ENCODE results near the gene SLC2A11. TPM values are rescaled to one million over a fixed set of nuclear protein-coding genes. Genes with fewer than 3 reads are reported as not detected.

SLC2A11 gene
- total RNA-seq, 4 donors from 2014 or later, result 3.2 to 12.5 (median 8.7) TPM

- 96% methylated on average over 3 of the region's 4 CpGs for WGBS
- DNase-seq (ENCODE audit: low spot score in 2 of 2), result no peak
- no peaks in the 10 kb centered on the region for H3K4me1 ChIP-seq
- H3K27me3 ChIP-seq, result no peaks in the 10 kb centered on the region
- peaks cover 19% of the 10 kb centered on the region for H3K36me3 ChIP-seq
- H3K9me3 ChIP-seq, result no peaks in the 10 kb centered on the region
- H3K27ac ChIP-seq, result no peak overlapping the region
- no peak for TF ChIP-seq EP300 (IDR thresholded peaks at IDR 0.05)
- TF ChIP-seq POLR2AphosphoS5 (IDR thresholded peaks at IDR 0.05), result no peak
- TF ChIP-seq POLR2A (IDR thresholded peaks at IDR 0.05), result no peak
- TF ChIP-seq, protein P1, sequence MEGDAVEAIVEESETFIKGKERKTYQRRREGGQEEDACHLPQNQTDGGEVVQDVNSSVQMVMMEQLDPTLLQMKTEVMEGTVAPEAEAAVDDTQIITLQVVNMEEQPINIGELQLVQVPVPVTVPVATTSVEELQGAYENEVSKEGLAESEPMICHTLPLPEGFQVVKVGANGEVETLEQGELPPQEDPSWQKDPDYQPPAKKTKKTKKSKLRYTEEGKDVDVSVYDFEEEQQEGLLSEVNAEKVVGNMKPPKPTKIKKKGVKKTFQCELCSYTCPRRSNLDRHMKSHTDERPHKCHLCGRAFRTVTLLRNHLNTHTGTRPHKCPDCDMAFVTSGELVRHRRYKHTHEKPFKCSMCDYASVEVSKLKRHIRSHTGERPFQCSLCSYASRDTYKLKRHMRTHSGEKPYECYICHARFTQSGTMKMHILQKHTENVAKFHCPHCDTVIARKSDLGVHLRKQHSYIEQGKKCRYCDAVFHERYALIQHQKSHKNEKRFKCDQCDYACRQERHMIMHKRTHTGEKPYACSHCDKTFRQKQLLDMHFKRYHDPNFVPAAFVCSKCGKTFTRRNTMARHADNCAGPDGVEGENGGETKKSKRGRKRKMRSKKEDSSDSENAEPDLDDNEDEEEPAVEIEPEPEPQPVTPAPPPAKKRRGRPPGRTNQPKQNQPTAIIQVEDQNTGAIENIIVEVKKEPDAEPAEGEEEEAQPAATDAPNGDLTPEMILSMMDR (IDR thresholded peaks at IDR 0.05), result no peak
- no peak overlapping the region for H3K4me3 ChIP-seq
Measured at GRCh38 chr22:23868580-23868979, 10.9 kb downstream of the SLC2A11 start.

DNA sequence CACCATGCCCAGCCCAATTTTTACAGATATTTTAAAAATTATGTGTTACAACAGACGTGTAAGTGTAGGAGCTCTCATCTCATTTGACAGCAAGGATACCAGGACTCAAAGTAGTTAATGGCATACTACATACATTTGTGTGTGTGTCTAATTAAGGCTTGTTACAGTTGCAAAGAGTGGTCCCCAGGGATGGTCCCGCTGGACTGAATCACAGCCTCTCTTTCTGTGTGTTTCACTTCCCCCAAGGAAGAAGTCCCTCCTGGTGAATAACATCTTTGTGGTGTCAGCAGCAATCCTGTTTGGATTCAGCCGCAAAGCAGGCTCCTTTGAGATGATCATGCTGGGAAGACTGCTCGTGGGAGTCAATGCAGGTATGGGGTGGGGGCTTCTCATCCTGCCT lies 17.2 kb downstream of the SLC2A11 start:
- H3K36me3 ChIP-seq, result peaks cover 6% of the 10 kb centered on the region
- no peaks in the 10 kb centered on the region for H3K4me1 ChIP-seq
- no peak overlapping the region for H3K4me3 ChIP-seq
- DNase-seq (ENCODE audit: low spot score in 2 of 2), result no peak
- no peaks in the 10 kb centered on the region for H3K9me3 ChIP-seq
- H3K27ac ChIP-seq, result no peak overlapping the region
- 87% methylated on average over 4 of the region's 4 CpGs for WGBS
- no peaks in the 10 kb centered on the region for H3K27me3 ChIP-seq
- no peak for TF ChIP-seq POLR2AphosphoS5 (IDR thresholded peaks at IDR 0.05)
- no peak for TF ChIP-seq POLR2A (IDR thresholded peaks at IDR 0.05)
- TF ChIP-seq, protein P1 (IDR thresholded peaks at IDR 0.05), result no peak
- TF ChIP-seq EP300 (IDR thresholded peaks at IDR 0.05), result no peak

- peaks cover 5% of the 10 kb centered on the region for H3K36me3 ChIP-seq
- no peak overlapping the region for H3K27ac ChIP-seq
- DNase-seq (ENCODE audit: low spot score in 2 of 2), result no peak
Measured at GRCh38 chr22:23875801-23876200, 18.1 kb downstream of the SLC2A11 start.

DNA sequence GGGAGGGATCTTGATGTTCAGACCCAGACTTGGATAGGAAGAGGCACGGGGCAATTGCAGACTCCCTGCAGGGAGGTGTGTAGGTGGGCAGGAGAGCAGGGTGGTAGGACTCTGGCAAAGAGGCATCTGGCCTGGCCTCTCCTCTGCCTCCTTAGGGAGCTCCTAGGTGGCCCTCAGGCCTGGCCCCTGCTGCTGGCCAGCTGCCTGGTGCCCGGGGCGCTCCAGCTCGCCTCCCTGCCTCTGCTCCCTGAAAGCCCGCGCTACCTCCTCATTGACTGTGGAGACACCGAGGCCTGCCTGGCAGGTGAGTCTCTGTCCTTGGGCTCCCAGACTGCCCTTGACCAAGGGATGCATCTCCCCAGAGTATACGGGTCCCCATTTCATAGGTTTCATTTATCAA lies 19.9 kb downstream of the SLC2A11 start:
- DNase-seq (ENCODE audit: low spot score in 2 of 2), result no peak
- H3K27ac ChIP-seq, result no peak overlapping the region
- peaks cover 5% of the 10 kb centered on the region for H3K36me3 ChIP-seq
- 94% methylated on average over 3 of the region's 8 CpGs for WGBS
- no peaks in the 10 kb centered on the region for H3K4me1 ChIP-seq
- no peaks in the 10 kb centered on the region for H3K27me3 ChIP-seq
- H3K9me3 ChIP-seq, result no peaks in the 10 kb centered on the region
- TF ChIP-seq POLR2AphosphoS5 (IDR thresholded peaks at IDR 0.05), result no peak
- TF ChIP-seq POLR2A (IDR thresholded peaks at IDR 0.05), result no peak
- no peak overlapping the region for H3K4me3 ChIP-seq

More at GRCh38 chr22:23875801-23876200, 18.1 kb downstream of the SLC2A11 start:
- Histone ChIP-seq H3K4me1 (no peaks in the 10 kb centered on the region), H3K27me3 (no peaks in the 10 kb centered on the region), H3K4me3 (no peak overlapping the region), H3K9me3 (no peaks in the 10 kb centered on the region)
- 83% methylated on average over 2 of the region's 2 CpGs for WGBS
- TF ChIP-seq, protein P1 (IDR thresholded peaks at IDR 0.05), result no peak
- no peak for TF ChIP-seq EP300 (IDR thresholded peaks at IDR 0.05)
- TF ChIP-seq POLR2AphosphoS5 (IDR thresholded peaks at IDR 0.05), result no peak
- TF ChIP-seq POLR2A (IDR thresholded peaks at IDR 0.05), result no peak

GRCh38 chr22:23878219-23878618 lies 20.5 kb downstream of the SLC2A11 start:
- H3K4me3 ChIP-seq, result no peak overlapping the region
- peaks cover 5% of the 10 kb centered on the region for H3K36me3 ChIP-seq
- no peak for TF ChIP-seq POLR2AphosphoS5 (IDR thresholded peaks at IDR 0.05)
- TF ChIP-seq, protein P1 (IDR thresholded peaks at IDR 0.05), result no peak
- no peaks in the 10 kb centered on the region for H3K9me3 ChIP-seq
- no peak overlapping the region for H3K27ac ChIP-seq
- H3K4me1 ChIP-seq, result no peaks in the 10 kb centered on the region
- no peaks in the 10 kb centered on the region for H3K27me3 ChIP-seq
- DNase-seq (ENCODE audit: low spot score in 2 of 2), result no peak
- 91% methylated on average over 7 of the region's 7 CpGs for WGBS

DNA sequence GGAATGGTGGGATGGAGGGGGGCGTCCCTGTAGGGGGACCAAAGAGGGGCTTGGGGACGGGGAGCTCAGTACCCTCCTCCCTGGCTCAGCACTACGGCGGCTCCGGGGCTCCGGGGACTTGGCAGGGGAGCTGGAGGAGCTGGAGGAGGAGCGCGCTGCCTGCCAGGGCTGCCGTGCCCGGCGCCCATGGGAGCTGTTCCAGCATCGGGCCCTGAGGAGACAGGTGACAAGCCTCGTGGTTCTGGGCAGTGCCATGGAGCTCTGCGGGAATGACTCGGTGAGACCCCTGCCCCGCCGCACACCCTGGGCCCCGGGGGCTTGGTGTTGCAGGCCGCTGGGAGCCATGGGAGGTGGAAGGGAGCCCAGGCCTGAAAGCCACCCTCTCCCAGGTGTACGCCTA lies 24.7 kb downstream of the SLC2A11 start:
- Histone ChIP-seq H3K36me3 (peaks cover 4% of the 10 kb centered on the region), H3K27ac (no peak overlapping the region), H3K4me1 (no peaks in the 10 kb centered on the region), H3K27me3 (no peaks in the 10 kb centered on the region), H3K4me3 (no peak overlapping the region), H3K9me3 (no peaks in the 10 kb centered on the region)
- no peak for DNase-seq (ENCODE audit: low spot score in 2 of 2)
- 69% methylated on average over 18 of the region's 20 CpGs for WGBS
- TF ChIP-seq EP300 (IDR thresholded peaks at IDR 0.05) (no peak), POLR2AphosphoS5 (IDR thresholded peaks at IDR 0.05) (no peak), POLR2A (IDR thresholded peaks at IDR 0.05) (no peak)
- TF ChIP-seq, protein P1 (IDR thresholded peaks at IDR 0.05), result no peak

All from suprapubic skin (tissue), 4 donors.